ENCODE measurements around the gene PRSS27.
A peak's percentile ranks its signal among the peaks of the same experiment; 100 is the strongest.
"Not testable (repeated sequence)": the region's sequence is repeated elsewhere in the genome, so short reads cannot be mapped to it uniquely, and the experiment has no call there.

Gene PRSS27

GRCh38 chr16:2687531-2688308 lies 32.3 kb downstream of the PRSS27 start:
- CTCF ChIA-PET: no interaction called here
- H3K4me3 ChIP-seq (ENCODE audit: low read depth, low read length): no peak overlapping the region
- POLR2A ChIA-PET: no interaction called here
- DNase-seq (ENCODE audit: low read depth, low spot score): no peak
- no peak for TF ChIP-seq CTCF (IDR thresholded peaks at IDR 0.05; ENCODE audit: insufficient read depth, low read length, missing control alignments)

- no peak for DNase-seq (ENCODE audit: low read depth, low spot score)
- no peak for TF ChIP-seq CTCF (IDR thresholded peaks at IDR 0.05; ENCODE audit: insufficient read depth, low read length, missing control alignments)
- H3K4me3 ChIP-seq (ENCODE audit: low read depth, low read length): no peak overlapping the region
- CTCF ChIA-PET: no interaction called here
- POLR2A ChIA-PET: no interaction called here
Observed at GRCh38 chr16:2686912-2687507, 33.0 kb downstream of the PRSS27 start.

- H3K4me3 ChIP-seq (ENCODE audit: low read depth, low read length); DNase-seq (ENCODE audit: low read depth, low spot score); POLR2A ChIA-PET; CTCF ChIA-PET: not testable (repeated sequence)
Observed at GRCh38 chr16:2686075-2686474, 33.9 kb downstream of the PRSS27 start.

- DNase-seq (ENCODE audit: low read depth, low spot score); CTCF ChIA-PET: not testable (repeated sequence)
- peak overlapping the region; percentile 89 for H3K4me3 ChIP-seq (ENCODE audit: low read depth, low read length)
- POLR2A ChIA-PET: interaction anchor here (0.7 to 1.4 kb wide), 5 partner anchors 9 to 20 kb away, joined by 3 to 15 read pairs (median 5); no protein-coding TSS in a partner anchor
Observed at GRCh38 chr16:2683041-2683440, 37.0 kb downstream of the PRSS27 start.

- H3K4me3 ChIP-seq (ENCODE audit: low read depth, low read length): peak within 1 kb of the TSS; percentile 89
- TF ChIP-seq CTCF (IDR thresholded peaks at IDR 0.05; ENCODE audit: insufficient read depth, low read length, missing control alignments): no peak
- peak; percentile 68 for DNase-seq (ENCODE audit: low read depth, low spot score)
- ChIA-PET CTCF (no interaction called here), POLR2A (interaction anchor here (0.6 to 1.4 kb wide), 15 partner anchors 9 to 1261 kb away, joined by 3 to 15 read pairs (median 3); partner anchors contain the start of genes PRSS27 and TRAF7)
Observed at GRCh38 chr16:2682209-2683021, 37.6 kb downstream of the PRSS27 start, which contains the start of gene KCTD5. KCTD5 (plus strand) TSS chr16:2682523; CDS start chr16:2682549, 26 bp downstream.

GRCh38 chr16:2680360-2680759 lies 39.7 kb downstream of the PRSS27 start:
- H3K4me3 ChIP-seq (ENCODE audit: low read depth, low read length); CTCF ChIA-PET; DNase-seq (ENCODE audit: low read depth, low spot score); POLR2A ChIA-PET: not testable (repeated sequence)

- DNase-seq (ENCODE audit: low read depth, low spot score); H3K4me3 ChIP-seq (ENCODE audit: low read depth, low read length); CTCF ChIA-PET; POLR2A ChIA-PET: not testable (repeated sequence)
Observed at GRCh38 chr16:2679902-2680301, 40.1 kb downstream of the PRSS27 start.

- POLR2A ChIA-PET; DNase-seq (ENCODE audit: low read depth, low spot score); H3K4me3 ChIP-seq (ENCODE audit: low read depth, low read length); CTCF ChIA-PET: not testable (repeated sequence)
Observed at GRCh38 chr16:2678206-2678965, 41.6 kb downstream of the PRSS27 start.

GRCh38 chr16:2676937-2677336 lies 43.1 kb downstream of the PRSS27 start:
- H3K4me3 ChIP-seq (ENCODE audit: low read depth, low read length); DNase-seq (ENCODE audit: low read depth, low spot score); CTCF ChIA-PET; POLR2A ChIA-PET: not testable (repeated sequence)

Data from AG04449 (cell line).